ENCODE results near the gene CACUL1.
"Not testable (repeated sequence)": the region's sequence is repeated elsewhere in the genome, so short reads cannot be mapped to it uniquely, and the experiment has no call there.

CACUL1 gene

GRCh38 chr10:118754556-118755423, at the start of gene CACUL1:
CACUL1 (minus strand) TSS chr10:118754970; CDS start chr10:118754762, 208 bp downstream.
- Mint-ChIP-seq H3K36me3 (ENCODE audit: low read depth) (peaks cover under 1% of the 10 kb centered on the region), H3K9me3 (no peaks in the 10 kb centered on the region), H3K4me3 (peak within 1 kb of the TSS; percentile 93), H3K27ac (peak within 1 kb of the TSS; percentile 83), H3K4me1 (ENCODE audit: low read depth) (peaks cover 29% of the 10 kb centered on the region), H3K27me3 (no peaks in the 10 kb centered on the region)

- no peak overlapping the region for H3K27ac Mint-ChIP-seq
- H3K4me3 Mint-ChIP-seq: no peak overlapping the region
- peaks cover 3% of the 10 kb centered on the region for H3K27me3 Mint-ChIP-seq
- no peaks in the 10 kb centered on the region for H3K4me1 Mint-ChIP-seq (ENCODE audit: low read depth)
- no peaks in the 10 kb centered on the region for H3K9me3 Mint-ChIP-seq
- H3K36me3 Mint-ChIP-seq (ENCODE audit: low read depth): no peaks in the 10 kb centered on the region
Observed at GRCh38 chr10:118804262-118804773, 49.5 kb upstream of the CACUL1 start.

- no peaks in the 10 kb centered on the region for H3K36me3 Mint-ChIP-seq (ENCODE audit: low read depth)
- no peaks in the 10 kb centered on the region for H3K9me3 Mint-ChIP-seq
- no peak overlapping the region for H3K4me3 Mint-ChIP-seq
- no peaks in the 10 kb centered on the region for H3K4me1 Mint-ChIP-seq (ENCODE audit: low read depth)
- H3K27ac Mint-ChIP-seq: no peak overlapping the region
- H3K27me3 Mint-ChIP-seq: peaks cover 10% of the 10 kb centered on the region
Observed at GRCh38 chr10:118802126-118802793, 47.5 kb upstream of the CACUL1 start.

- no peaks in the 10 kb centered on the region for H3K36me3 Mint-ChIP-seq (ENCODE audit: low read depth)
- H3K27ac Mint-ChIP-seq: no peak overlapping the region
- H3K4me1 Mint-ChIP-seq (ENCODE audit: low read depth): no peaks in the 10 kb centered on the region
- H3K27me3 Mint-ChIP-seq: peaks cover 10% of the 10 kb centered on the region
- H3K9me3 Mint-ChIP-seq: no peaks in the 10 kb centered on the region
- no peak overlapping the region for H3K4me3 Mint-ChIP-seq
Observed at GRCh38 chr10:118800920-118801319, 46.1 kb upstream of the CACUL1 start.

- Mint-ChIP-seq H3K36me3 (ENCODE audit: low read depth) (no peaks in the 10 kb centered on the region), H3K4me3 (no peak overlapping the region), H3K4me1 (ENCODE audit: low read depth) (no peaks in the 10 kb centered on the region), H3K27me3 (peaks cover 10% of the 10 kb centered on the region), H3K27ac (no peak overlapping the region), H3K9me3 (no peaks in the 10 kb centered on the region)
Observed at GRCh38 chr10:118799777-118800176, 45.0 kb upstream of the CACUL1 start.

GRCh38 chr10:118798231-118798662, 43.5 kb upstream of the CACUL1 start:
- no peak overlapping the region for H3K27ac Mint-ChIP-seq
- no peaks in the 10 kb centered on the region for H3K4me1 Mint-ChIP-seq (ENCODE audit: low read depth)
- no peak overlapping the region for H3K4me3 Mint-ChIP-seq
- no peaks in the 10 kb centered on the region for H3K9me3 Mint-ChIP-seq
- H3K27me3 Mint-ChIP-seq: peaks cover 10% of the 10 kb centered on the region
- no peaks in the 10 kb centered on the region for H3K36me3 Mint-ChIP-seq (ENCODE audit: low read depth)

GRCh38 chr10:118794971-118795370, 40.2 kb upstream of the CACUL1 start:
- not testable (repeated sequence) for H3K27ac Mint-ChIP-seq; H3K9me3 Mint-ChIP-seq; H3K4me3 Mint-ChIP-seq; H3K4me1 Mint-ChIP-seq (ENCODE audit: low read depth); H3K36me3 Mint-ChIP-seq (ENCODE audit: low read depth)
- H3K27me3 Mint-ChIP-seq: peaks cover 10% of the 10 kb centered on the region

GRCh38 chr10:118793545-118793944, 38.8 kb upstream of the CACUL1 start:
- Mint-ChIP-seq H3K36me3 (ENCODE audit: low read depth) (no peaks in the 10 kb centered on the region), H3K27ac (no peak overlapping the region), H3K4me1 (ENCODE audit: low read depth) (no peaks in the 10 kb centered on the region), H3K27me3 (peaks cover 7% of the 10 kb centered on the region), H3K4me3 (no peak overlapping the region), H3K9me3 (no peaks in the 10 kb centered on the region)

- Mint-ChIP-seq H3K27ac (no peak overlapping the region), H3K27me3 (peaks cover 4% of the 10 kb centered on the region), H3K36me3 (ENCODE audit: low read depth) (no peaks in the 10 kb centered on the region), H3K4me3 (no peak overlapping the region), H3K4me1 (ENCODE audit: low read depth) (no peaks in the 10 kb centered on the region), H3K9me3 (no peaks in the 10 kb centered on the region)
Observed at GRCh38 chr10:118792526-118792925, 37.8 kb upstream of the CACUL1 start.

GRCh38 chr10:118790058-118790457, 35.3 kb upstream of the CACUL1 start:
- H3K27me3 Mint-ChIP-seq: peaks cover 14% of the 10 kb centered on the region
- no peaks in the 10 kb centered on the region for H3K4me1 Mint-ChIP-seq (ENCODE audit: low read depth)
- no peak overlapping the region for H3K4me3 Mint-ChIP-seq
- H3K9me3 Mint-ChIP-seq: no peaks in the 10 kb centered on the region
- H3K27ac Mint-ChIP-seq: no peak overlapping the region
- no peaks in the 10 kb centered on the region for H3K36me3 Mint-ChIP-seq (ENCODE audit: low read depth)

GRCh38 chr10:118785551-118785950, 30.8 kb upstream of the CACUL1 start:
- Mint-ChIP-seq H3K36me3 (ENCODE audit: low read depth) (no peaks in the 10 kb centered on the region), H3K27ac (no peak overlapping the region), H3K27me3 (peaks cover 19% of the 10 kb centered on the region), H3K4me3 (no peak overlapping the region), H3K4me1 (ENCODE audit: low read depth) (no peaks in the 10 kb centered on the region), H3K9me3 (no peaks in the 10 kb centered on the region)

- peaks cover 19% of the 10 kb centered on the region for H3K27me3 Mint-ChIP-seq
- no peaks in the 10 kb centered on the region for H3K36me3 Mint-ChIP-seq (ENCODE audit: low read depth)
- no peaks in the 10 kb centered on the region for H3K4me1 Mint-ChIP-seq (ENCODE audit: low read depth)
- no peak overlapping the region for H3K27ac Mint-ChIP-seq
- no peaks in the 10 kb centered on the region for H3K9me3 Mint-ChIP-seq
- H3K4me3 Mint-ChIP-seq: peak overlapping the region; percentile 28
Observed at GRCh38 chr10:118783776-118784545, 29.2 kb upstream of the CACUL1 start.

- H3K4me1 Mint-ChIP-seq (ENCODE audit: low read depth): not testable (repeated sequence)
Observed at GRCh38 chr10:118782916-118783465, 28.2 kb upstream of the CACUL1 start.

GRCh38 chr10:118781541-118781940, 26.8 kb upstream of the CACUL1 start:
- Mint-ChIP-seq H3K4me3 (no peak overlapping the region), H3K4me1 (ENCODE audit: low read depth) (no peaks in the 10 kb centered on the region), H3K27me3 (peaks cover 10% of the 10 kb centered on the region), H3K9me3 (peaks cover 10% of the 10 kb centered on the region), H3K27ac (no peak overlapping the region), H3K36me3 (ENCODE audit: low read depth) (no peaks in the 10 kb centered on the region)

More at GRCh38 chr10:118782916-118783465, 28.2 kb upstream of the CACUL1 start:
- not testable (repeated sequence) for H3K27ac Mint-ChIP-seq; H3K9me3 Mint-ChIP-seq; H3K36me3 Mint-ChIP-seq (ENCODE audit: low read depth); H3K4me3 Mint-ChIP-seq
- peaks cover 16% of the 10 kb centered on the region for H3K27me3 Mint-ChIP-seq
